HG02885 (cell line): Measurements from ENCODE around the gene SPTY2D1.
"Not testable (repeated sequence)": the region's sequence is repeated elsewhere in the genome, so short reads cannot be mapped to it uniquely, and the experiment has no call there.

Source experiments
- ATAC-seq: cut with Tn5 transposase; IDR thresholded peaks from one replicate; pipeline ENCODE4 v1.9.1; 2021; ENCODE audit warnings: mild to moderate bottlenecking; ENCODE audit not compliant: unreplicated experiment, poor library complexity

The SPTY2D1 gene

DNA sequence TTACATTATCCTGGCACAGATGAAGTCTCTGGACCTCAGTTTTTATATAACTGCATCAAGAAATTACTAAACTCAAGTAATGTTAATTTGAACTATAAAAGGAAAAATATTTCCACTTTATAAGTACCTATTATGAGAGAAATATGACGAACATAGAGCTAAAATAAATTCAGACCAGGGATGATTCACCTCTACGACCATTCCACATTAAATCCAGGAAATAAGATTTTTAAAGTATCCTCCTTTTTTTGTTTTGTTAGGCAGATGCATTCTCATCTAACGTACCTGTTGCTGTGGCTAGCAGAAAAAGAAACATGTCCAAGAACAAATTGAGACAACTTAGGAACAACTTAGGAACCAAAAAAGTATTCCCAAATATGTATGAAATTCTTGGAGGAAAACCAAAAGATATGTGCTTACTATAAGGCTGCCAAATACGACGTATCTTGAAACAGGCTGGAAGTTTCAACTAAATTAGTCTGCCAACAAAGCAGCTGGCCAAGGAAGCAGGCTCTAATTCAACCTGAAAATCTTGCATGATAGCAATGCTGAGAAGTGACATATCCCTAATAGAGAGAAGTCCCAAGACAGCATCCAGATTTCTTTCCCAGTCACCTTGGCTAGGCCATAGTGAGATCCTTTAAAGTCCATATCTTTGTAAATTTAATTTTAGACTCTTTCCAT is 15.7 kb downstream of the SPTY2D1 start:
- ATAC-seq: no peak

GRCh38 chr11:18617688-18618341 is 16.3 kb downstream of the SPTY2D1 start:
- peak; percentile 43 for ATAC-seq

GRCh38 chr11:18615628-18616392 is 18.3 kb downstream of the SPTY2D1 start:
- ATAC-seq: peak; percentile 94

- ATAC-seq: no peak
Measured at GRCh38 chr11:18614667-18615066, 19.5 kb downstream of the SPTY2D1 start.

GRCh38 chr11:18612394-18612793 is 21.7 kb downstream of the SPTY2D1 start:
- ATAC-seq: no peak

DNA sequence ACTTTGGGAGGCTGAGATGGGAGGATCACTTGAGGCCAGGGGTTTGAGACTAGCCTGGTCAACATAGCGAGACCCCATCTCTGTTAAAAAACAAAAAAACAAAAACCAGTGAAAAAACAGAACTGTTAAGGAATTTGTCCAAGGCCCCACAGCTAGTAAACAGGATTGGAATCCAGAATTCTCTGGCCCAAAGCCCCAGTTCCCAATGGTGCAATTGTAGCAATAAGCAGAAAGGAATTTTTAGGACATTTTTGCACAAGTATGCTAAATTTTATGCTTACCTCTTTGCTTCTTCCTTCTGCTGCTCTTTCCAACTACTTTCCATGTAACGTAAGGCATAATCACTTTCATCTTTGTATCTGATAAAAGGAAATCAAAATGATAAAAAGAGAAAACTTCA is 22.9 kb downstream of the SPTY2D1 start:
- ATAC-seq: no peak

GRCh38 chr11:18608376-18608775 is 25.8 kb downstream of the SPTY2D1 start:
- ATAC-seq: no peak

DNA sequence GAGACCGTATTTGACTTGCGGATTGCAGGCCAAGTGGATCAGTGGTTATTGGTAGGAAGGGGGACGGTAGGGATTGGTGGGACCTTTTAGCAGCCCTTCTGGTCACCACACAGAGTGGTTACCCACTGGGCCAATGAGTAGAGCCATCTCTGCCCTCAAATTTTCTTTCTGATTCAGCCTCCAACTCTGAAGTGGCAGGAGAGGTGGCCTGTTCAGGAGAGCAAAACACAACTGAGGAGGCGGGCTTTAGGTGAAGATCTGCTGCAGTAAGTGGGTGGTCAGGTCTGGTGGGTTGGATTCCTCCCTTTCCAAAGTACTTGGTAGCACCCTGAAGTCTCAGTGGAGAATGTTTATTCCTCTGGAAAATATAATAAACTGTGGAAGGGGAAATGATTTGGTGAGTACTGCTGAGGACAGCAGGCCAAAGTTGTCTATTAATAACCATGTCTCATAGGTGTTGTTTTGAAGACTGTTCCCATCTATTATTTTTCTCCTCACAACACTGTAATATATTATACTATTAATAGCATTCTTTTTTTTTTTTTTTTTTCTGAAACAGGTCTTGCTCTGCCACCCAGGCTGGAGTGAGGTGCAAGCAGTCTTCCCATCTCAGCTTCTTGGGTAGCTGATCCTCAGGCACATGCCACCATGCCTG is 33.1 kb downstream of the SPTY2D1 start:
- no peak for ATAC-seq

DNA sequence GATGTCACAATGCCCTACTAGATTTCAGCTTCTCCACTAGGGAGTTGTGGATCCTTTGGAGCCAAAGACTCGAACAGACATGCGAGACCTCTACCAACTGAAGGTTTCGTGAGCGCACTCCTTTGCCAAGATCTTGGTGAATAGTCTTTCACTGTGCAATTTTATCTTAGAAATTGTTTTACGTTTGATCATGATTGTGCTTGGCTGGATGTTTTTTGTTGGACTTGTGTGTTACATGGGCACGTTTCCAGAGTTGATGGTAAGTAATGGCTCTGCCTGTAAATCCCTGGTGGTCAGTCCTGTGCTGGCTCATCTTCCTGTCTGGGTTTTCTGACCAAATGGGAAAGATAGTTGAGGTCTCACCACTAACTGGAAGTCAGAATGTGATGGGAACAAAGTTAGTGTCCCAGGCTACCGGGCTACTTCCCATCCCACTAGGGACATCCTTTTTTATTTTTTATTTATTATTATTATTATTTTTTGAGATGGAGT is 34.4 kb downstream of the SPTY2D1 start, which contains the start of gene MISFA:
Gene MISFA (plus strand): TSS at position 51 of the 492 bp plus-strand sequence. CDS start 140 bp downstream, at position 191.
- no peak for ATAC-seq

DNA sequence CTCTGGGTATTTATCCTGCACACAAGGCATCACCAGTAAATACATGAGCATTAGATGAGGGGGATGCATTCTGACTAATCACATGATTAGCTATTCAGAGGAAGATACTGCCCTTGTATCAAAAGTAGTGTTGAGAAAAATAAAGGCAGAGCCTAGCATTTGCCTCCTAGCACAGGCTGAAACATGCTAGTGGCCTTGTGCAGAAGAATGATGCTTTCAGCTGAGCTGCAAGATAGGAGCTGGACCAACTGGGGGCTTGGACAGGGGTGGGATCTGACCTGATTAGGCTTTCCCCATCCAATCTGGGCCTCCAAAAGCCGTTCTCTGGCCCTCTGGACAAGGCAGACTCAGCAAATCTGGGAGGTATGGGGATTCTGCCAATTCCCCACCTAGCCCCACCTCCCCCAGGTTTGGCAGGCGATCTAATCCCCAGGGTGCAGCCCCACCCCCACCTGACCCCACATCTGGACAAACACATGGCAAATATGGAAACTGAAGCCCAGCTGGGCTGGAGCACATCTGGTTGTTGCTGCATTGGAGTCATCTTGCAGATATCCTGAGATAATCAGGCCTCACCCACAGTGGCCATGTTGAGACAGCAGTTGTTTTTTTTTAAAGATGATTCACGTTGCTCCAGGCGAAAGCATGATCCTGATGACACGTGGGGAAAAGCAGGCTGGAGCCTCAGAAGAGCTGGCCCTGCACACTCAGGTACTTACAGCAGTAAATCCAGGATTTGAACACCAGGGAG is 39.0 kb downstream of the SPTY2D1 start:
- no peak for ATAC-seq

DNA sequence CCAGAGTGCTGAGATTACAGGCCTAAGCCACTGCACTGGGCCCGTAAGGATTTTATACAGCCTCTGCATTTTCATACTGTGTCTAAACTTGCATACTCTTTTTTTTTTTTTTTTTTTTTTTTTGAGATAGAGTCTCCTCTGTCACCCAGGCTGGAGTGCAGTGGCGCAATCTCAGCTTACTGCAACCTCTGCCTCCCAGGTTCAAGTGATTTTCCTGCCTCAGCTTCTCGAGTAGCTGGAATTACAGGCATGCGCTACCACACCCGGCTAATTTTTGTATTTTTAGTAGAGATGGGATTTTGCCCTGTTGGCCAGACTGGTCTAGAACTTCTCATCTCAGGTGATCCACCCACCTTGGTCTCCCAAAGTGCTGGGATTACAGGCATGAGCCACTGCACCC is 40.1 kb downstream of the SPTY2D1 start:
- not testable (repeated sequence) for ATAC-seq

GRCh38 chr11:18590571-18590970 is 43.6 kb downstream of the SPTY2D1 start:
- no peak for ATAC-seq

GRCh38 chr11:18588297-18589252 is 45.6 kb downstream of the SPTY2D1 start, which contains the start of gene UEVLD:
TSS of gene UEVLD (minus strand) at chr11:18588734. CDS start at chr11:18588654, 80 bp downstream.
- ATAC-seq: peak; percentile 68

DNA sequence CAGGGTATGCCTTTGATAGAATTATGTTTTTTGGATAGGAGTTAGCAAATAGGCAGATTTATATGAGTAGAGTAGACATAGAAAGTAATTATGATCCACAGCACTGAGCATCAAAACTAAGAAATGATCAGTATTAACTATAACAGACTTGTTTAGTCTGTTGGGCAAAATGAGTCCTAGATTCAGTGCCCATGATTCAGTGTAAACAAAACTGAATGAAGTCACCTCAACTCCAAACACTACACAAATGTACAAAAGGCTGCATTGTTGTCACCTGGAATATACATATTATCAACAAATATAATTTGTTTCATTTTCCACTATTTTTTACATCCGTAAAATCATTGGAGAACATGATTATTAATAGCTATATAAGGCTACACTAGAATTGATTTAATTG is 52.3 kb downstream of the SPTY2D1 start:
- ATAC-seq: no peak

GRCh38 chr11:18580113-18580766 is 53.9 kb downstream of the SPTY2D1 start:
- no peak for ATAC-seq

GRCh38 chr11:18578975-18579598 is 55.1 kb downstream of the SPTY2D1 start:
- peak; percentile 71 for ATAC-seq

DNA sequence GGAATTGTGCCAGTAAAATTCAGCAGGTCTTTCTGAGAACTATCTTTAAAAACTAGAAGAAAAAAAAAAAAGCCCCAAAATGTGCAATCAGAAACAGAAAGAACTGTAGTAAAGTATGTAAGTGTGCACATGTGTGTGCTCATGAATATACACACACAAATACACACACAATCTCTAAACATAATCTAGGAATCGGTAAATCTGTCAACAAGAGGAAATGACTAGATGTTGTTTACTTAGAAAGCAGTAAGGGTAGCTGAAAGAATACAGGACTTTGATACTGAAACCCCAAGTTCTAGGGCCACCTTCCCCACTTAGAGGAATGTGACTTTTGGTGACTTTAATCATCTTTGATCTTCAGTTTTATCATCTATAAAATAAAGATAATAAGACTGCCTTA is 58.8 kb downstream of the SPTY2D1 start:
- no peak for ATAC-seq

GRCh38 chr11:18567081-18567480 is 67.1 kb downstream of the SPTY2D1 start:
- ATAC-seq: no peak
